H1 (cell line): ENCODE results near the gene DPH6. TPM values are rescaled to one million over a fixed set of nuclear protein-coding genes. Genes with fewer than 3 reads are reported as not detected.

Experiments
- CTCF ChIA-PET: fragments of 300-600 bp; sonication (Branson Sonifier 250); formaldehyde crosslinking; loops from one replicate; lab custom pipeline; 2021; ENCODE audit not compliant: partially characterized antibody; lab: Charles Lee
- POLR2A ChIA-PET: fragments of 300-600 bp; sonication (Branson Sonifier 250); formaldehyde crosslinking; loops from one replicate; lab custom pipeline; 2021; ENCODE audit warnings: inconsistent platforms; ENCODE audit not compliant: partially characterized antibody; lab: Charles Lee
- DNase-seq, 2 experiments: peaks; one replicate each; pipeline versions ENCODE4 v3.0.0 to v3.0.0-alpha.2; 2010 to 2022; ENCODE audit warnings: low spot score in 2 of 2, low read depth in 1 of 2, mixed read lengths in 1 of 2
- FAIRE-seq: peaks from 2 replicates; lab custom pipeline; 2011; peaks lifted over from hg19 to GRCh38; lab: Jason Lieb, UNC
- H2AFZ ChIP-seq: 2 replicates; pipeline ENCODE4 v1.8.1; 2012; ENCODE audit warnings: low read length, inconsistent platforms
- H2AK5ac ChIP-seq: 2 replicates; pipeline ENCODE4 v1.6.1; 2013; ENCODE audit warnings: low read depth, low read length
- H2BK120ac ChIP-seq: replicated peaks from 2 replicates; pipeline ENCODE3; 2013; ENCODE audit warnings: low read depth, low read length, inconsistent platforms
- H2BK12ac ChIP-seq: 2 replicates; pipeline ENCODE4 v1.6.1; 2013; ENCODE audit warnings: low read depth, low read length
- H2BK15ac ChIP-seq: 2 replicates; pipeline ENCODE4 v1.6.1; 2013; ENCODE audit warnings: low read length
- H2BK20ac ChIP-seq: 2 replicates; pipeline ENCODE4 v1.6.1; 2013; ENCODE audit warnings: low read length
- H2BK5ac ChIP-seq: 2 replicates; pipeline ENCODE4 v1.6.1; 2013; ENCODE audit warnings: low read depth, low read length
- H3K14ac ChIP-seq: 2 replicates; pipeline ENCODE4 v1.6.1; 2013; ENCODE audit warnings: inconsistent platforms; ENCODE audit not compliant: insufficient read length
- H3K18ac ChIP-seq: 2 replicates; pipeline ENCODE4 v1.6.1; 2013; ENCODE audit warnings: low read length; ENCODE audit errors: extremely low read depth
- H3K23ac ChIP-seq: 2 replicates; pipeline ENCODE4 v1.6.1; 2013; ENCODE audit warnings: inconsistent platforms; ENCODE audit not compliant: insufficient read length
- H3K23me2 ChIP-seq: 2 replicates; pipeline ENCODE4 v1.6.1; 2013; ENCODE audit warnings: low read depth, low read length
- H3K27ac ChIP-seq: 2 replicates; pipeline ENCODE4 v1.6.1; 2011; ENCODE audit warnings: low read depth, low read length, inconsistent platforms
- H3K27me3 ChIP-seq, 4 experiments: replicated peaks in 1 of 4; 1 replicate in 1 of 4; 2 replicates in 3 of 4; pipeline versions ENCODE4 v1.6.1 to v1.8.1; 2011 to 2013; ENCODE audit warnings: low read length in 3 of 4, mild to moderate bottlenecking in 3 of 4, inconsistent platforms in 2 of 4, mixed read lengths in 2 of 4, moderate library complexity in 1 of 4; ENCODE audit not compliant: control insufficient read depth in 3 of 4, insufficient read depth in 3 of 4; ENCODE audit errors: extremely low read depth in 1 of 4
- H3K36me3 ChIP-seq, 4 experiments: 2 replicates each; pipeline versions ENCODE4 v1.6.1 to v1.8.1; 2011 to 2013; ENCODE audit warnings: mild to moderate bottlenecking in 4 of 4, low read length in 3 of 4, moderate library complexity in 2 of 4, control low read depth in 1 of 4, inconsistent platforms in 1 of 4; ENCODE audit not compliant: insufficient read depth in 4 of 4, control insufficient read depth in 2 of 4
- H3K4ac ChIP-seq: replicated peaks from 2 replicates; pipeline ENCODE3; 2013; ENCODE audit warnings: low read length, low read depth, mixed read lengths, inconsistent platforms; ENCODE audit not compliant: insufficient read length
- H3K4me1 ChIP-seq, 4 experiments: replicated peaks in 1 of 4; 1 replicate in 1 of 4; 2 replicates in 3 of 4; pipeline versions ENCODE4 v1.6.1 to v1.8.1; 2011 to 2013; ENCODE audit warnings: low read length in 3 of 4, inconsistent platforms in 2 of 4, mixed read lengths in 1 of 4; ENCODE audit not compliant: insufficient read depth in 4 of 4, control insufficient read depth in 3 of 4
- H3K4me2 ChIP-seq, 2 experiments: 2 replicates each; pipeline versions ENCODE4 v1.6.1 to v1.8.1; 2011 to 2013; ENCODE audit warnings: low read depth in 2 of 2, low read length in 2 of 2, control low read depth in 1 of 2, inconsistent platforms in 1 of 2, mild to moderate bottlenecking in 1 of 2; ENCODE audit not compliant: insufficient read depth in 1 of 2
- H3K4me3 ChIP-seq, 4 experiments: fragments of 200-600, 300-600 bp in 1 of 4; sonication (generic), shearing (Covaris generic), sonication (Bioruptor Twin) in 1 of 4; 2 replicates each; pipeline versions ENCODE4 v1.5.1 to v1.8.1; 2011 to 2016; ENCODE audit warnings: low read length in 4 of 4, low read depth in 3 of 4, control low read depth in 2 of 4, inconsistent platforms in 2 of 4, mild to moderate bottlenecking in 2 of 4, mixed read lengths in 1 of 4, moderate library complexity in 1 of 4; ENCODE audit not compliant: insufficient read depth in 2 of 4; ENCODE audit errors: extremely low read depth in 1 of 4
- H3K56ac ChIP-seq: replicated peaks from 2 replicates; pipeline ENCODE3; 2013; ENCODE audit warnings: low read depth, mild to moderate bottlenecking, mixed read lengths, low read length, inconsistent platforms; ENCODE audit not compliant: insufficient read length
- H3K79me1 ChIP-seq: 2 replicates; pipeline ENCODE4 v1.6.1; 2013; ENCODE audit warnings: low read depth, low read length, control low read depth
- H3K79me2 ChIP-seq, 2 experiments: 2 replicates each; pipeline versions ENCODE4 v1.6.1 to v1.8.1; 2012 to 2013; ENCODE audit warnings: low read length in 2 of 2, mild to moderate bottlenecking in 2 of 2, inconsistent platforms in 1 of 2; ENCODE audit not compliant: insufficient read depth in 2 of 2, control insufficient read depth in 1 of 2
- H3K9ac ChIP-seq, 4 experiments: replicated peaks in 1 of 4; 1 replicate in 1 of 4; 2 replicates in 3 of 4; pipeline versions ENCODE4 v1.6.1 to v1.8.1; 2011 to 2013; ENCODE audit warnings: low read depth in 3 of 4, low read length in 3 of 4, control low read depth in 2 of 4, mild to moderate bottlenecking in 2 of 4, moderate library complexity in 2 of 4, inconsistent platforms in 1 of 4; ENCODE audit errors: extremely low read depth in 1 of 4
- H3K9me3 ChIP-seq, 2 experiments: 2 replicates each; pipeline versions ENCODE4 v1.6.1 to v1.8.1; 2012 to 2013; ENCODE audit warnings: mild to moderate bottlenecking in 2 of 2, moderate library complexity in 2 of 2, control low read depth in 1 of 2, inconsistent platforms in 1 of 2, low read depth in 1 of 2, low read length in 1 of 2, mixed read lengths in 1 of 2; ENCODE audit not compliant: insufficient read depth in 2 of 2
- H4K20me1 ChIP-seq, 2 experiments: replicated peaks in 1 of 2; 2 replicates each; pipeline versions ENCODE3 to v1.8.1; 2011 to 2013; ENCODE audit warnings: inconsistent platforms in 2 of 2, low read length in 2 of 2, mild to moderate bottlenecking in 1 of 2; ENCODE audit not compliant: insufficient read depth in 2 of 2, control insufficient read depth in 1 of 2
- H4K5ac ChIP-seq: 2 replicates; pipeline ENCODE4 v1.6.1; 2013; ENCODE audit warnings: low read length, low read depth, mixed read lengths, inconsistent platforms; ENCODE audit not compliant: insufficient read length
- H4K8ac ChIP-seq: 2 replicates; pipeline ENCODE4 v1.8.0; 2013; ENCODE audit warnings: mild to moderate bottlenecking, moderate library complexity, low read length, inconsistent platforms; ENCODE audit not compliant: insufficient read depth; ENCODE audit errors: extremely low read depth
- H4K91ac ChIP-seq: replicated peaks from 2 replicates; pipeline ENCODE3; 2013; ENCODE audit warnings: low read length, mixed read lengths, inconsistent platforms; ENCODE audit not compliant: insufficient read length
- JUN ChIP-seq: IDR thresholded peaks from 2 replicates; pipeline ENCODE4 v1.6.1; 2011; ENCODE audit warnings: low read depth, mild to moderate bottlenecking, improper control_type of control experiment, low read length
- NRF1 ChIP-seq: IDR thresholded peaks from 2 replicates; pipeline ENCODE4 v1.6.1; 2011; ENCODE audit warnings: mild to moderate bottlenecking, low read depth, low read length, improper control_type of control experiment
- SP1 ChIP-seq: IDR thresholded peaks from 2 replicates; pipeline ENCODE4 v1.6.1; 2011; ENCODE audit warnings: low read depth, low read length
- WGBS, 2 experiments: shearing (Covaris generic) in 1 of 2; methylation state at CpG; one replicate each; pipeline versions ENCODE4 v1.1.6 to v1.1.7; 2013 to 2015; ENCODE audit warnings: low lambda C conversion rate in 2 of 2, mixed read lengths in 2 of 2, inconsistent platforms in 1 of 2, low coverage in 1 of 2, missing lambda C conversion rate in 1 of 2; ENCODE audit not compliant: insufficient replicate concordance in 2 of 2, insufficient coverage in 1 of 2, insufficient read length in 1 of 2; ENCODE audit errors: extremely low coverage in 1 of 2, missing lambda C conversion rate in 1 of 2; 5-methylcytosine and 5-hydroxymethylcytosine counted together
- polyA plus RNA-seq, 7 experiments: library from polyadenylated mRNA; depleted of rRNA in 3 of 7; stranded (reverse) in 5 of 7; unstranded in 2 of 7; fragments of >200 nt in 5 of 7; fragments of 200-250 nt in 2 of 7; gene quantifications; 1 replicate in 5 of 7; 2 replicates in 1 of 7; 4 replicates in 1 of 7; pipeline versions ENCODE4 v1.2.1 to v1.2.3, GENCODE V29; 2011 to 2013; ENCODE audit warnings: missing spikeins in 2 of 7, mixed read lengths in 2 of 7
- total RNA-seq: library from RNA; stranded (reverse); fragmentation: NEBNext Ultra II Directional; extraction: Animal tissue kit (Norgen Biotek cat#: 25700); gene quantifications from 2 replicates; pipeline ENCODE4 v1.2.1, GENCODE V29; 2021

The DPH6 gene
- total and polyA plus RNA-seq, 2 of the 8 experiments (the other 6 are each of a cell fraction or from before 2014, with no cell fraction given), result 21.6 to 30.5 TPM

- Histone ChIP-seq H4K20me1 (no peaks in the 10 kb centered on the region), H4K91ac (peak overlapping the region; percentile 45), H3K9me3 (no peaks in the 10 kb centered on the region), H3K27me3 (peaks cover 0 to 1% (median 0%) of the 10 kb centered on the region in 4 experiments; a peak in 1 of 7 replicates), H3K23me2 (peaks cover 14% of the 10 kb centered on the region), H2BK5ac (peak overlapping the region; percentile 76; the same call in 1 of the 2 replicates), H3K79me1 (no peaks in the 10 kb centered on the region), H3K4me2 (peak overlapping the region; percentile 49 to 96), H2AK5ac (no peak overlapping the region), H3K9ac (no peak overlapping the region), H4K8ac (no peak overlapping the region), H2BK120ac (peak overlapping the region; percentile 98), H3K23ac (no peak overlapping the region), H3K4me1 (peaks cover 3 to 28% (median 25%) of the 10 kb centered on the region in 4 experiments; a peak in 6 of 7 replicates), H3K18ac (peak overlapping the region; percentile 78), H2BK20ac (peak overlapping the region; percentile 94; the same call in 1 of the 2 replicates), H3K27ac (peak overlapping the region; percentile 42), H4K5ac (no peak overlapping the region), H3K14ac (no peak overlapping the region), H3K56ac (peak overlapping the region; percentile 17), H3K36me3 (no peaks in the 10 kb centered on the region), H2AFZ (no peak overlapping the region), H2BK12ac (peak overlapping the region; percentile 80), H3K4ac (no peak overlapping the region), H2BK15ac (peak overlapping the region; percentile 77; the same call in 1 of the 2 replicates), H3K4me3 (peak overlapping the region in 3 of 4 experiments; percentile 5 to 70 (median 26); a peak in 5 of 8 replicates), H3K79me2 (0 out of 4 replicates have a peak, but pooled peaks cover 0 to 4% of the 10 kb centered on the region in 2 experiments)
- WGBS, 2 experiments, result 19% methylated on average over 11 of the region's 11 CpGs; no CpG with 5 or more reads in 1 of the 2 experiments
- CTCF ChIA-PET, result interaction anchor here (0.8 to 2.3 kb wide), 3 partner anchors 103 to 259 kb away, joined by 3 to 6 read pairs (median 4); no protein-coding TSS in a partner anchor
- POLR2A ChIA-PET, result interaction anchor here (0.6 to 1.9 kb wide), 5 partner anchors 9 to 528 kb away, joined by 3 to 5 read pairs (median 3); no protein-coding TSS in a partner anchor
- FAIRE-seq (peak; percentile 32), DNase-seq (peak in 1 of 2 experiments; percentile 65)
- TF ChIP-seq JUN (no peak), NRF1 (no peak), SP1 (no peak; the same call in 1 of the 2 replicates)
Measured at GRCh38 chr15:35547775-35548364, 1.9 kb upstream of the DPH6 start.
